GM12875 (cell line): Measurements from ENCODE around the gene CLUH.
"Not testable (repeated sequence)": the region's sequence is repeated elsewhere in the genome, so short reads cannot be mapped to it uniquely, and the experiment has no call there.

Source experiments
- H3K4me3 ChIP-seq: one replicate; pipeline ENCODE4 v1.5.1; 2011; ENCODE audit warnings: low read depth, low read length, control low read depth
- CTCF ChIP-seq: IDR thresholded peaks from 2 replicates; pipeline ENCODE4 v1.5.1; 2011; ENCODE audit warnings: low read depth, mild to moderate bottlenecking, control low read depth, inconsistent platforms, low read length, moderate library complexity, borderline replicate concordance; ENCODE audit not compliant: insufficient read depth

CLUH gene

GRCh38 chr17:2655546-2655945 lies 56.0 kb downstream of the CLUH start:
- no peak for TF ChIP-seq CTCF
- H3K4me3 ChIP-seq = no peak overlapping the region

- not testable (repeated sequence) for H3K4me3 ChIP-seq
Measured at GRCh38 chr17:2652911-2653310, 58.7 kb downstream of the CLUH start.

- no peak overlapping the region for H3K4me3 ChIP-seq
- TF ChIP-seq CTCF = no peak
Measured at GRCh38 chr17:2649191-2649590, 62.4 kb downstream of the CLUH start.

GRCh38 chr17:2647957-2648356 lies 63.6 kb downstream of the CLUH start:
- TF ChIP-seq CTCF = no peak
- H3K4me3 ChIP-seq = no peak overlapping the region

- no peak for TF ChIP-seq CTCF
- no peak overlapping the region for H3K4me3 ChIP-seq
Measured at GRCh38 chr17:2644971-2645370, 66.6 kb downstream of the CLUH start.
